ENCODE measurements around the gene PDGFRA. TPM values are rescaled to one million over a fixed set of nuclear protein-coding genes. Genes with fewer than 3 reads are reported as not detected.
"Not testable (repeated sequence)": the region's sequence is repeated elsewhere in the genome, so short reads cannot be mapped to it uniquely, and the experiment has no call there.

The PDGFRA gene
- total RNA-seq, 1 experiment from 2014 or later, result 6.8 TPM

- no peaks in the 10 kb centered on the region for H3K23me2 ChIP-seq (ENCODE audit: insufficient read length, low read depth, low read length, poor library complexity, severe bottlenecking)
- H3K27ac ChIP-seq (ENCODE audit: insufficient read length, low read depth, low read length), result no peak overlapping the region
- H3K9me3 ChIP-seq (ENCODE audit: control insufficient read depth, low read depth, low read length), result no peaks in the 10 kb centered on the region
- H3K4me3 Mint-ChIP-seq, result no peak overlapping the region
- no peaks in the 10 kb centered on the region; the same call in 1 of the 2 replicates for H3K27me3 Mint-ChIP-seq (ENCODE audit: low read depth)
- H2BK5ac ChIP-seq (ENCODE audit: insufficient read length, low read length), result no peak overlapping the region
- no peaks in the 10 kb centered on the region for H3K27me3 ChIP-seq (ENCODE audit: insufficient read depth, low read length)
- no peak overlapping the region for H3K4ac ChIP-seq (ENCODE audit: low read depth, low read length)
- H3K18ac ChIP-seq (ENCODE audit: insufficient read length, low read depth, low read length), result no peak overlapping the region
- no peak overlapping the region for H3T11ph ChIP-seq (ENCODE audit: low read length)
- no peak overlapping the region for H3K4me2 ChIP-seq (ENCODE audit: insufficient read depth, insufficient read length, low read length)
- H3K14ac ChIP-seq (ENCODE audit: insufficient read depth, low read length), result no peak overlapping the region
- no peak overlapping the region for H4K91ac ChIP-seq (ENCODE audit: insufficient read length, low read depth, low read length)
- no peak overlapping the region for H2BK15ac ChIP-seq (ENCODE audit: low read depth, low read length)
- no peaks in the 10 kb centered on the region for H3K79me1 ChIP-seq (ENCODE audit: insufficient read depth, low read depth, low read length, poor library complexity, severe bottlenecking)
- no peaks in the 10 kb centered on the region; a peak in 1 of 7 replicates for H3K36me3 Mint-ChIP-seq (ENCODE audit: insufficient read depth in 1 of 3, low read depth in 3 of 3)
- TF ChIP-seq CTCF (conservative IDR thresholded peaks at IDR 0.05), result no peak
- no peak overlapping the region for H3K56ac ChIP-seq (ENCODE audit: insufficient read length, low read depth, low read length)
- H3K4me1 Mint-ChIP-seq, result peaks cover 0 to 3% of the 10 kb centered on the region in 2 experiments; a peak in 2 of 4 replicates
- no CpG with 5 or more reads among the region's 4 CpGs for WGBS (ENCODE audit: extremely low coverage, insufficient read length, low lambda C conversion rate)
- no peak overlapping the region for H2AK5ac ChIP-seq (ENCODE audit: insufficient read length, low read length)
- H3K4me1 ChIP-seq (ENCODE audit: insufficient read depth, low read length), result no peaks in the 10 kb centered on the region
- no peak overlapping the region for H3K9ac ChIP-seq (ENCODE audit: extremely low read depth, insufficient read length, low read length)
- no peak overlapping the region for H2BK120ac ChIP-seq (ENCODE audit: low read depth, low read length, poor library complexity, severe bottlenecking)
- H4K5ac ChIP-seq (ENCODE audit: insufficient read length, low read depth, low read length), result no peak overlapping the region
- no peak overlapping the region for H4K8ac ChIP-seq (replicated peaks; ENCODE audit: insufficient read length, low read depth, low read length)
- no peak overlapping the region for H2AFZ ChIP-seq (ENCODE audit: low read length)
- no peaks in the 10 kb centered on the region for H3K79me2 ChIP-seq (ENCODE audit: insufficient read depth, low read length)
- H2BK12ac ChIP-seq (ENCODE audit: insufficient read length, low read depth, low read length), result no peak overlapping the region
- H2BK20ac ChIP-seq (ENCODE audit: low read depth, low read length, poor library complexity, severe bottlenecking), result no peak overlapping the region
- no peaks in the 10 kb centered on the region for H3K9me3 Mint-ChIP-seq
- no peak overlapping the region for H3K27ac Mint-ChIP-seq
- DNase-seq, result no peak
- no peaks in the 10 kb centered on the region for H4K20me1 ChIP-seq (ENCODE audit: control insufficient read depth, insufficient read depth, insufficient read length)
- H3K23ac ChIP-seq (ENCODE audit: insufficient read length, low read depth, low read length), result no peak overlapping the region
These were observed 107.9 kb downstream of the PDGFRA start for GRCh38 chr4:54337009-54337408.

- H3K4me2 ChIP-seq (ENCODE audit: insufficient read depth, insufficient read length, low read length); H3K9ac ChIP-seq (ENCODE audit: extremely low read depth, insufficient read length, low read length); H3K27ac ChIP-seq (ENCODE audit: insufficient read length, low read depth, low read length); H2BK12ac ChIP-seq (ENCODE audit: insufficient read length, low read depth, low read length); H3K4me1 Mint-ChIP-seq; DNase-seq; H3T11ph ChIP-seq (ENCODE audit: low read length); H3K18ac ChIP-seq (ENCODE audit: insufficient read length, low read depth, low read length); H2BK5ac ChIP-seq (ENCODE audit: insufficient read length, low read length); H3K4ac ChIP-seq (ENCODE audit: low read depth, low read length); H4K20me1 ChIP-seq (ENCODE audit: control insufficient read depth, insufficient read depth, insufficient read length); H2BK20ac ChIP-seq (ENCODE audit: low read depth, low read length, poor library complexity, severe bottlenecking); H4K91ac ChIP-seq (ENCODE audit: insufficient read length, low read depth, low read length); H2BK15ac ChIP-seq (ENCODE audit: low read depth, low read length); H3K9me3 ChIP-seq (ENCODE audit: control insufficient read depth, low read depth, low read length); H2AFZ ChIP-seq (ENCODE audit: low read length); H4K8ac ChIP-seq (replicated peaks; ENCODE audit: insufficient read length, low read depth, low read length); H3K23ac ChIP-seq (ENCODE audit: insufficient read length, low read depth, low read length); H3K14ac ChIP-seq (ENCODE audit: insufficient read depth, low read length); H3K79me2 ChIP-seq (ENCODE audit: insufficient read depth, low read length); H3K4me1 ChIP-seq (ENCODE audit: insufficient read depth, low read length); H3K27me3 Mint-ChIP-seq (ENCODE audit: low read depth); H3K4me3 Mint-ChIP-seq; H4K5ac ChIP-seq (ENCODE audit: insufficient read length, low read depth, low read length); H3K9me3 Mint-ChIP-seq; H2AK5ac ChIP-seq (ENCODE audit: insufficient read length, low read length); H3K23me2 ChIP-seq (ENCODE audit: insufficient read length, low read depth, low read length, poor library complexity, severe bottlenecking); H3K79me1 ChIP-seq (ENCODE audit: insufficient read depth, low read depth, low read length, poor library complexity, severe bottlenecking); H2BK120ac ChIP-seq (ENCODE audit: low read depth, low read length, poor library complexity, severe bottlenecking); H3K56ac ChIP-seq (ENCODE audit: insufficient read length, low read depth, low read length); H3K27me3 ChIP-seq (ENCODE audit: insufficient read depth, low read length): not testable (repeated sequence)
- no CpG with 5 or more reads among the region's 3 CpGs for WGBS (ENCODE audit: extremely low coverage, insufficient read length, low lambda C conversion rate)
- Mint-ChIP-seq H3K27ac (peak overlapping the region in 1 of 3 experiments; percentile 90; a peak in 1 of 7 replicates), H3K36me3 (ENCODE audit: insufficient read depth in 1 of 3, low read depth in 3 of 3) (peaks cover 0 to 18% (median 0%) of the 10 kb centered on the region in 3 experiments; a peak in 3 of 7 replicates)
These were observed 113.0 kb downstream of the PDGFRA start for GRCh38 chr4:54342067-54342466.
